GM18505 (cell line): ENCODE results near the gene MSN.
"Not testable (repeated sequence)": the region's sequence is repeated elsewhere in the genome, so short reads cannot be mapped to it uniquely, and the experiment has no call there.

Experiments used
- ATAC-seq: cut with Tn5 transposase; IDR thresholded peaks from one replicate; pipeline ENCODE4 v1.9.1; 2021; ENCODE audit not compliant: unreplicated experiment
- POLR2A ChIP-seq: IDR thresholded peaks from 4 replicates; pipeline ENCODE4 v1.6.1; 2011; ENCODE audit warnings: borderline replicate concordance; ENCODE audit not compliant: insufficient read depth, insufficient read length; ENCODE audit errors: extremely low read depth

The MSN gene

GRCh38 chrX:65667503-65668376, at the start of gene MSN:
TSS of gene MSN (plus strand) at chrX:65667654. CDS start at chrX:65667842, 188 bp downstream.
- peak; percentile 81 for TF ChIP-seq POLR2A
- peak; percentile 85 for ATAC-seq

- ATAC-seq: not testable (repeated sequence)
Measured at GRCh38 chrX:65620096-65620705, 47.3 kb upstream of the MSN start.

- TF ChIP-seq POLR2A: no peak
- no peak for ATAC-seq
Measured at GRCh38 chrX:65630771-65631170, 36.7 kb upstream of the MSN start.

GRCh38 chrX:65633826-65634225, 33.6 kb upstream of the MSN start:
- no peak for ATAC-seq
- no peak for TF ChIP-seq POLR2A

GRCh38 chrX:65634732-65635131, 32.7 kb upstream of the MSN start:
- TF ChIP-seq POLR2A: no peak
- ATAC-seq: no peak

- TF ChIP-seq POLR2A: no peak
- no peak for ATAC-seq
Measured at GRCh38 chrX:65635378-65635777, 32.1 kb upstream of the MSN start.

- no peak for ATAC-seq
Measured at GRCh38 chrX:65635822-65636221, 31.6 kb upstream of the MSN start.

GRCh38 chrX:65636261-65636660, 31.2 kb upstream of the MSN start:
- ATAC-seq: not testable (repeated sequence)

More at GRCh38 chrX:65635822-65636221, 31.6 kb upstream of the MSN start:
- TF ChIP-seq POLR2A: no peak

GRCh38 chrX:65637335-65637734, 30.1 kb upstream of the MSN start:
- ATAC-seq: no peak
- no peak for TF ChIP-seq POLR2A

- no peak for ATAC-seq
- TF ChIP-seq POLR2A: no peak
Measured at GRCh38 chrX:65642914-65643491, 24.5 kb upstream of the MSN start.

- no peak for TF ChIP-seq POLR2A
- no peak for ATAC-seq
Measured at GRCh38 chrX:65643531-65644052, 23.9 kb upstream of the MSN start.

- no peak for TF ChIP-seq POLR2A
- no peak for ATAC-seq
Measured at GRCh38 chrX:65644621-65645289, 22.7 kb upstream of the MSN start.

- no peak for ATAC-seq
- TF ChIP-seq POLR2A: no peak
Measured at GRCh38 chrX:65647801-65648200, 19.7 kb upstream of the MSN start.
